Measurements from ENCODE around the gene PIP4P1. TPM values are rescaled to one million over a fixed set of nuclear protein-coding genes. Genes with fewer than 3 reads are reported as not detected.

Gene PIP4P1
- total and polyA plus RNA-seq, 2 of the 13 experiments (the other 11 are each of a cell fraction or from before 2014, with no cell fraction given), result 33.4 to 47.0 TPM

- TF ChIP-seq, protein P1, sequence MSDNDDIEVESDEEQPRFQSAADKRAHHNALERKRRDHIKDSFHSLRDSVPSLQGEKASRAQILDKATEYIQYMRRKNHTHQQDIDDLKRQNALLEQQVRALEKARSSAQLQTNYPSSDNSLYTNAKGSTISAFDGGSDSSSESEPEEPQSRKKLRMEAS (IDR thresholded peaks at IDR 0.05), result peak; percentile 100
- TF ChIP-seq ZSCAN25 (CRISPR knock-in tag; IDR thresholded peaks at IDR 0.05) (peak; percentile 80), ZNF496 (CRISPR knock-in tag; IDR thresholded peaks at IDR 0.05; ENCODE audit: insufficient replicate concordance) (no peak), ZNF225 (CRISPR knock-in tag; IDR thresholded peaks at IDR 0.05) (peak; percentile 63; the same call in 1 of the 2 replicates), ZNF674 (CRISPR knock-in tag; IDR thresholded peaks at IDR 0.05; ENCODE audit: low read depth) (peak; percentile 87), PITX1 (CRISPR knock-in tag; IDR thresholded peaks at IDR 0.05) (peak; percentile 31; the same call in 1 of the 2 replicates), ZNF562 (CRISPR knock-in tag; IDR thresholded peaks at IDR 0.05; ENCODE audit: borderline replicate concordance) (no peak), ASH2L (IDR thresholded peaks at IDR 0.05; ENCODE audit: insufficient read length, low read depth, low read length) (peak; percentile 87), NR1H2 (CRISPR knock-in tag; IDR thresholded peaks at IDR 0.05; ENCODE audit: borderline replicate concordance, low read depth) (peak; percentile 61; the same call in 1 of the 2 replicates), ELF4 (CRISPR knock-in tag; IDR thresholded peaks at IDR 0.05; ENCODE audit: borderline replicate concordance) (peak; percentile 74; the same call in 1 of the 2 replicates), ZSCAN12 (CRISPR knock-in tag; IDR thresholded peaks at IDR 0.05) (peak; percentile 86; the same call in 1 of the 2 replicates), JUNB (CRISPR knock-in tag; IDR thresholded peaks at IDR 0.05; ENCODE audit: borderline replicate concordance) (no peak), HINFP (CRISPR knock-in tag; IDR thresholded peaks at IDR 0.05; ENCODE audit: low read depth) (peak; percentile 87), MED13 (CRISPR knock-in tag; IDR thresholded peaks at IDR 0.05) (peak; percentile 12; the same call in 1 of the 2 replicates), ZNF788 (CRISPR knock-in tag; IDR thresholded peaks at IDR 0.05; ENCODE audit: borderline replicate concordance) (peak; percentile 94; the same call in 1 of the 2 replicates), ZNF598 (CRISPR knock-in tag; IDR thresholded peaks at IDR 0.05; ENCODE audit: borderline replicate concordance) (peak; percentile 77), RNF2 (conservative IDR thresholded peaks at IDR 0.05; ENCODE audit: low read depth) (peak; percentile 98), ZSCAN29 (CRISPR knock-in tag; conservative IDR thresholded peaks at IDR 0.05) (peak; percentile 72; the same call in 1 of the 2 replicates), ZNF747 (CRISPR knock-in tag; IDR thresholded peaks at IDR 0.05; ENCODE audit: borderline replicate concordance) (peak; percentile 91), NFIB (CRISPR knock-in tag; IDR thresholded peaks at IDR 0.05; ENCODE audit: borderline replicate concordance) (no peak), SRSF9 (IDR thresholded peaks at IDR 0.05; ENCODE audit: borderline replicate concordance, insufficient read depth, low read depth, low read length, poor library complexity, severe bottlenecking) (no peak), ZFP91 (CRISPR knock-in tag; IDR thresholded peaks at IDR 0.05; ENCODE audit: borderline replicate concordance) (peak; percentile 78), SIX4 (CRISPR knock-in tag; IDR thresholded peaks at IDR 0.05) (peak; percentile 66; the same call in 1 of the 2 replicates), CBX2 (IDR thresholded peaks at IDR 0.05; ENCODE audit: low read depth, low read length) (no peak), CBX2 (CRISPR knock-in tag; IDR thresholded peaks at IDR 0.05; ENCODE audit: low read depth) (0 out of 2 replicates have a peak, but pooled peaks have one; percentile 27)
- TF ChIP-seq, protein P2, sequence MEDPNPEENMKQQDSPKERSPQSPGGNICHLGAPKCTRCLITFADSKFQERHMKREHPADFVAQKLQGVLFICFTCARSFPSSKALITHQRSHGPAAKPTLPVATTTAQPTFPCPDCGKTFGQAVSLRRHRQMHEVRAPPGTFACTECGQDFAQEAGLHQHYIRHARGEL (CRISPR knock-in tag; IDR thresholded peaks at IDR 0.05), result no peak
Measured at GRCh38 chr14:20461225-20462141, at the start of gene PIP4P1 (continued).
